NCI-H2171 (cell line): Measurements from ENCODE around the gene NFATC4.
"Not testable (repeated sequence)": the region's sequence is repeated elsewhere in the genome, so short reads cannot be mapped to it uniquely, and the experiment has no call there.

Experiments used
- DNase-seq: peaks from one replicate; lab custom pipeline; 2025; lab: John Stamatoyannopoulos, UW

The NFATC4 gene

DNA sequence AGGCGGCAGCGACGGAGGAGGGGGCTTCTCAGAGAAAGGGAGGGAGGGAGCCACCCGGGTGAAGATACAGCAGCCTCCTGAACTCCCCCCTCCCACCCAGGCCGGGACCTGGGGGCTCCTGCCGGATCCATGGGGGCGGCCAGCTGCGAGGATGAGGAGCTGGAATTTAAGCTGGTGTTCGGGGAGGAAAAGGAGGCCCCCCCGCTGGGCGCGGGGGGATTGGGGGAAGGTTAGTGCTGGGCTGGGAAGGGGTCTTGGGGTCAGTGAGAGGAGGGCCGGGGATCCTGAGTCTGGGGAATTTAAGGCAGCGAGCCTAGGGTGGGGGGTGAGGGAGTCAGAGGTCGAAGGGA lies 203 bp downstream of the NFATC4 start:
- DNase-seq, result no peak

GRCh38 chr14:24368562-24369252 lies 723 bp downstream of the NFATC4 start:
- DNase-seq, result peak; percentile 93

GRCh38 chr14:24369463-24369862 lies 1.5 kb downstream of the NFATC4 start:
- DNase-seq, result no peak

- no peak for DNase-seq
These were observed 2.1 kb downstream of the NFATC4 start for GRCh38 chr14:24369907-24370687.

DNA sequence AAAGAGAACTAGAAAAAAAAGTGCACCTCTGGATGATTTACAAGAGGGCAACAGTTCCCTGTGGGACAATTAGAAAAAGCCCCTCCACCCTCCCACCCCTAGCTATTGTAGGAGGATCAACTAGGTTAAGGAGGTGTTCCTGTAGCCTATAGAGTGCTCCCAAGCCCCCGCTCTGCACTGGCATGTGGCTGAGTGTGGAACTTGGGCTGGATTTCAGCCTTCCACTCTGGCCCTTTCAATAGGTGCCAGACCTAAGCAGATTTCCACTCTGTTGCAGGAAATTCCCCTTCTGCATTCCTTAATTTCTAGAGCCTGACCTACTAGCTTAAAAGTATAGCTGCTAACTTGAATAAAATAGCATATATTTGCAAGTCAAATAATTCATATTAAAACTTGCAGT lies 2.8 kb downstream of the NFATC4 start:
- DNase-seq, result no peak

GRCh38 chr14:24371605-24372004 lies 3.6 kb downstream of the NFATC4 start:
- DNase-seq, result not testable (repeated sequence)

- peak; percentile 26 for DNase-seq
These were observed 4.9 kb downstream of the NFATC4 start for GRCh38 chr14:24372701-24373416.

DNA sequence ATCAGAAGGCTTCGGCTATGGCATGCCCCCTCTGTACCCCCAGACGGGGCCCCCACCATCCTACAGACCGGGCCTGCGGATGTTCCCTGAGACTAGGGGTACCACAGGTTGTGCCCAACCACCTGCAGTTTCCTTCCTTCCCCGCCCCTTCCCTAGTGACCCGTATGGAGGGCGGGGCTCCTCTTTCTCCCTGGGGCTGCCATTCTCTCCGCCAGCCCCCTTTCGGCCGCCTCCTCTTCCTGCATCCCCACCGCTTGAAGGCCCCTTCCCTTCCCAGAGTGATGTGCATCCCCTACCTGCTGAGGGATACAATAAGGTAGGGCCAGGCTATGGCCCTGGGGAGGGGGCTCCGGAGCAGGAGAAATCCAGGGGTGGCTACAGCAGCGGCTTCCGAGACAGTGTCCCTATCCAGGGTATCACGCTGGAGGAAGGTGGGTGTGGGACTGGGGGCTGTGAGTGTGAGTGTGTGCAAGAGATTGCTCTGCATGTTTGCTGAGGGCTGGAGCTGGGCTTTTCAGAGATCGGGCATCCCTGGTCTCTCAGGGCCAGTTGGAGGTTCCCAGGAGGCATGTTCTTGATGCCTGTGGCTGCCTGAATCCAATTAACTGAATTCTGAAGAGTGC lies 8.6 kb downstream of the NFATC4 start:
- no peak for DNase-seq

GRCh38 chr14:24377126-24377525 lies 9.1 kb downstream of the NFATC4 start:
- no peak for DNase-seq

- DNase-seq, result no peak
These were observed 9.7 kb downstream of the NFATC4 start for GRCh38 chr14:24377657-24378056.

GRCh38 chr14:24378327-24378726 lies 10.3 kb downstream of the NFATC4 start:
- DNase-seq, result no peak

- DNase-seq, result no peak
These were observed 11.3 kb downstream of the NFATC4 start for GRCh38 chr14:24378981-24379906.

GRCh38 chr14:24379907-24380730 lies 12.1 kb downstream of the NFATC4 start:
- no peak for DNase-seq

GRCh38 chr14:24381363-24382063 lies 13.5 kb downstream of the NFATC4 start:
- DNase-seq, result peak; percentile 72

DNA sequence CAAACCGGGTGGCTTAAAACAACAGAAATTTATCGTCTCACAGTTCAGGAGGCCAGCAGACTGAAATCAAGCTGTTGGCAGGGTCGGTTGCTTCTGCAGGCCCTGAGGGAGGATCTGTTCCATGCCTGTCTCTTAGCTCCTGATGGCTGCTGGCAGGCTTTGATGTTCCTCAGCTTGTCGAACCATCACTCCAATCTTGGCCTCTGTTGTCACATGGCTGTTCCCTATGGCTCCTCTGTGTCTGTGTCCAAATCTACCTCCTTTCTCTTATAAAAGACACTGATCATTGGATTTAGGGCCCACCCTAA lies 14.0 kb downstream of the NFATC4 start:
- no peak for DNase-seq

- no peak for DNase-seq
These were observed 16.2 kb downstream of the NFATC4 start for GRCh38 chr14:24384169-24384568.

DNA sequence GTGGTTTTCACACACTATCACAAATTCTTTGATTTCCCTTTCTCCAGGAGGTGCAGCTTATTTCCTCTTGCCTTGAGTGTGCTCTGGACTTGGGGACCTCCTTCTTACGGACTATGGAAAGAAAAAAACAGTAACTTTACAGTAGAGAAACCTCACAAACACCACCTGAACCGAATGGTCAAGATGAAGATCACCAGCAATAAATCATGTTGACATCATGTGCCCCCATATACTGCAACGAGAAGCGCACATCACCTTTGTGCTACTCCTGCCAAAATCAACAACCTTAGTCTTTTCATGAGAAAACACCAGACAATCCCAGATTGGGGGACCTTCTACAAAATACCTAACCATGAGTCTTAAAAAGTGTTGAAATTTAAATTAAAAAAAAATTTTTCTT lies 17.5 kb downstream of the NFATC4 start:
- no peak for DNase-seq

GRCh38 chr14:24387009-24387345 lies 19.0 kb downstream of the NFATC4 start:
- no peak for DNase-seq

DNA sequence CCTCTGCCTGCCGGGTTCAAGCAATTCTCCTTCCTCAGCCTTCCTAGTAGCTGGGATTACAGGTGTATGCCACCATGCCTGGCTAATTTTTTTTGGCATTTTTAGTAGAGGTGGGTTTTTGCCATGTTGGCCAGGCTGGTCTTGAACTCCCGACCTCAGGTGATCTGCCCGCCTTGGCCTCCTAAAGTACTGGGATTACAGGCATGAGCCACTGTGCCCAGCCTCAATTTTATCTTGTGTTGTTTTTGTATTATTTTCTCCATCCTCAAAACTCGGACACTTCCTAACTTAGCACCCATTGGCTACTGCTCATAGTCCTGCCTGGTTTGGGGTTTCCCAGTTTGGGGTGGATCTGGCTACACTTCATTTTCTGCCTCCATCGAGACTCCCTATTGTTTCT lies 19.6 kb downstream of the NFATC4 start:
- not testable (repeated sequence) for DNase-seq

DNA sequence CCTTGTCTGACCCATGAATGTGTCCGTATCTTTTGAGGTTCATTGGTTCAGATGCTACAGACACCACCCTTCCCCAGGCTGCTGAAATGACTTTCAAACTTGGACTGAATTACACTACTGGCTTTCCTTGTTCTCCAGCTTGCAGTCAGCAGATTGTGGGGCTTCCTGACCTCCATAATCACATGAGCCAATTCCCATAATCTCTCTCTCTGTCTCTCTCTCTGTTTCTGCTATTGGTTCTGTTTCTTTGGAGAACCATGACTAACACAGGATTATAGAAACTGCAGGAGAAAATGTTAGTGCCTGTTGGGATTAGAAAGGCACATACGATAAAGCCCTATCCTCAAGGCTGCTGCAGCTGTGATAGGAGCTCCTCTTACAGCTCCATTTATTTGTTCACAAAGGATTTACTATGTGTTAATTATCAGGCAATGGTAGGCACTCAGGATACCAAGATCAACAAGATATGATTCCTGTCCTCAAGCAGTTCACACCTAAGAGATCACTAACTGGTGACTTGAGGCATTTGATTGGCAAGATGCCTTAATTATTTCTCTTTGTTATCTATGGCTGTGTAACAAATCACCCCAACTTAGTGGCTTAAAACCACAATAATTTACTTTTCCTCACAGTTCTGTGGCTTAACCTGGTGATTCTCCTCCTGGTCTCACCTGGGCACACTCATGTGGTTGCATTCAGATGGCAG lies 20.6 kb downstream of the NFATC4 start:
- DNase-seq, result no peak
